ENCODE data around the gene KCNJ16. TPM values are rescaled to one million over a fixed set of nuclear protein-coding genes. Genes with fewer than 3 reads are reported as not detected.

KCNJ16 gene
- total RNA-seq, 1 donor from 2014 or later, result not detected

GRCh38 chr17:70059649-70060048, 15.4 kb upstream of the KCNJ16 start:
- DNase-seq (ENCODE audit: missing footprints) (no peak), ATAC-seq (no peak)
- intact Hi-C loops (cut with DNase I), result no loop called here

DNA sequence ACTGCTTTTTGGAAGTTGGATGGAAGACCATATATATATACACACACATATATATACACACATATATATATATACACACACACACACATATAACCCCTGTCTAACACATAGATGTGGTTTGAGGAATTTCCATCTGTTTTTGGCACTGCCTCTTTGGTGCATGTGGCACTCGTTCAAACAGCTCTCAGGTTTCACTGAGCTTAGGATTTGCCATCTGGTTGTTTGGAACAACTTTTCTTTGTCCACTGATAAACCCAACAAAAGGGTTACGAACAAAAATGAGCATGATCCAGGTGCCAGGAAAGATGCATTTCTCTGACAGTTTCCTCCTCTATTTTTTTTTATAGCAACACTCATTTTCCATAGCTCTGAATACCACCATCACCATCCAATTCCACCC, 14.6 kb upstream of the KCNJ16 start:
- ATAC-seq (no peak), DNase-seq (ENCODE audit: missing footprints) (no peak)
- intact Hi-C loops (cut with DNase I), result no loop called here

DNA sequence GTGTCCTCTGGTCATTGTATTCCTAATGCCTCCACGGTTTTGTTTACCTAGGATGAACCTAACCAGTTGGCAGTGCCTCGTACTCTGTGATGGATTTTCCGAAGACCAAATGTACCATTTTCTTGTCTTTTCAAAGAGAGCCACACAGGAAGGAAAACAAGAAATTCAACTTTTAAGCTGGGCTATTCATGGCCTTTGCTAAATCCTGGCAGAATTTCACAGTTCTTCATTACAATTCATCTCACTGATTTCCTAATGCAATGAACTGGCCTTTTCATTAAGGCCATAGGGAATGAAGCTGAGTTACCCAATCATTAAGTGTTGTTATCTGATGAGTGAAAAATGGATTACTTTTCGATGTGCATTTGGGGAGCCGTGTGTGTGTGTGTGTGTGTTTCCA, 7.9 kb upstream of the KCNJ16 start:
- ATAC-seq (no peak), DNase-seq (ENCODE audit: missing footprints) (no peak)
- intact Hi-C loops (cut with DNase I), result no loop called here

- DNase-seq (ENCODE audit: missing footprints), result no peak
- intact Hi-C loops (cut with DNase I), result no loop called here
- ATAC-seq, result no peak
These were observed 4.6 kb upstream of the KCNJ16 start for GRCh38 chr17:70070305-70071027.

DNA sequence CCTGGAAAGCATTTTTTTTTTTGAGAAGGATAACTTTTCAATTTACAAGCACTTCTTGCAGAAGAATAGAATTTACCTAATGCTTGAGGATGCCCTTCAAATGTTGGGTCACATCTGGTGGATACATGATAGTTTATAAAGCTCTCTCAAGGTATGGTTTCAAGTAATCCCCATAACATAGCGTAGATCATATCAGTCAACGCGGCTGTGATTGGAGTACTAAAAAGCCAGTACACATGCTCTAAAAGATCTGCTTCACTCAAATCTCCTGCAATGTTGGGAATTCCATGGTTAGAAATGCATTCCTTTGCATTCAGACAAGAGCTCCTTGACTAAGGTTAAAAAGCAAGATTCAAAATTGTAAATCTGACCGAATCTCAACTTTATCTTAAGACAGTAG, 3.9 kb upstream of the KCNJ16 start:
- intact Hi-C loops (cut with DNase I), result no loop called here
- DNase-seq (ENCODE audit: missing footprints), result no peak
- no peak for ATAC-seq

DNA sequence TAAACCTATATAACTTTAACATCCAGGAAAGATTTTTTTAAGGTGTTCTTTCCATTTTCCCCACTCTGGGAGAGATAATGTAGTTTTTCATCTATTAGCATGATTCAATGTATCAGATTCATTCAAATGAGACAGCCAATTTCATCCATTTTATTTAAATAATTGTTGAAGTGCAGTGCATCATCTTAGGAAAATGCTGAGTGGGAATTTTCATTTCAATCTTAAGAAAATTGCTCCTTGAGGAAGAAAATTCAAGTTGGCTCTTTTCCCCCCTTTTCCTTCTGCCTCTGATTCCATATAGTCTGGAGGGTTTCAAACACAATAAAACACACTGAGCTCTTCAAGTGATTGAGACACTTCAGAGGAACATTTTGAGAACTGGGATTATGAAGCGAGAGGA, 3.4 kb upstream of the KCNJ16 start:
- DNase-seq (ENCODE audit: missing footprints) (no peak), ATAC-seq (no peak)
- intact Hi-C loops (cut with DNase I), result no loop called here

GRCh38 chr17:70072546-70073309, 2.3 kb upstream of the KCNJ16 start:
- no peak for DNase-seq (ENCODE audit: missing footprints)
- no peak for ATAC-seq
- intact Hi-C loops (cut with DNase I), result no loop called here

DNA sequence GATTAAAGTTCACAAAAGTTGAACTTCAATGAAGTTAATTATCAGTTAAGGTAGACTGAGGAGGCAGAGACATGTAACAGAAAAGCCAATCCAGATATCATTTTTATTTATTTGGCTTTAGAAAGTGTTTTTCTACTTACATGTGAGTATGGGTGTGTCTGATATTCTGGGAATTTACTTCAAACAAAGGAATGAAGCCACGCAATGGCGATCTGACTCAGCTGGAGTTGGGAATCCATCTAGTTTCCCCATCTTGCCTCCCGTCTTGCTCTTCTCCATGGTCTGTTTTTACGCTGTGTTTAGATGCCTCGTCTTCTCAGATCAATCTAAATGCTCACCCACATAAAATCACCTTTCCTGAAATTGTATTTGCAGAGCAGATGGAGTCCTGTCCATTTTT, 1.7 kb upstream of the KCNJ16 start:
- DNase-seq (ENCODE audit: missing footprints), result no peak
- intact Hi-C loops (cut with DNase I), result no loop called here
- no peak for ATAC-seq

GRCh38 chr17:70073799-70074198, 1.2 kb upstream of the KCNJ16 start:
- no peak for ATAC-seq

DNA sequence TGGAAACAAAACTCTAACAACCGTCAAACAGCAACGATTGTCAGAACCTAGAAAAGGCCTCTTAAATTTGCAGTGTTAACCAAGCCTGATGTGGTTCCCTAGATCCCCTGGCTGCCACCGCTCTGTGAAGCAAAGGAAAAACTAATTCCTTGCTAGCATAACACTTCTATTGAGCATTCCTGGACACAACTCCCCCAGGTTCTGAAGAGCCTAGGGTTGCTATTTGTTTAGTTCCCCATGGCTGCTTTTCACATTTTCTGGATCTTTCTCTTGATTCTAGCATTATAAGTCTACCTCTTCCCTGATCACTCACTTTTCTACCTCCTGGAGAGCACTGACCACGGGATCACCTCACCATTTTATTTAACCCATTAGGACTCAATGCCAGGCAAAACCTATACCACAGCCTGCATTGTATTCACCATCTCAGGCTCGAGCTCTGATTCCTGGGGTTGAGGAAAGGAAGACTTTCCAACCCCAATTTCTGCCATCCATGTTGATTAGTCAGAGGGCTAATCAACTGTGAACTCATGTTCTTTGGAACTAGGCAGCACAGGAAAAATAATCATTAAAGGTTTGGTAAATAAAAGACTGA, 692 bp upstream of the KCNJ16 start:
- ATAC-seq, result no peak
- intact Hi-C loops (cut with DNase I), result no loop called here
- no peak for DNase-seq (ENCODE audit: missing footprints)

More at GRCh38 chr17:70073799-70074198, 1.2 kb upstream of the KCNJ16 start:
- intact Hi-C loops (cut with DNase I), result no loop called here
- no peak for DNase-seq (ENCODE audit: missing footprints)

DNA sequence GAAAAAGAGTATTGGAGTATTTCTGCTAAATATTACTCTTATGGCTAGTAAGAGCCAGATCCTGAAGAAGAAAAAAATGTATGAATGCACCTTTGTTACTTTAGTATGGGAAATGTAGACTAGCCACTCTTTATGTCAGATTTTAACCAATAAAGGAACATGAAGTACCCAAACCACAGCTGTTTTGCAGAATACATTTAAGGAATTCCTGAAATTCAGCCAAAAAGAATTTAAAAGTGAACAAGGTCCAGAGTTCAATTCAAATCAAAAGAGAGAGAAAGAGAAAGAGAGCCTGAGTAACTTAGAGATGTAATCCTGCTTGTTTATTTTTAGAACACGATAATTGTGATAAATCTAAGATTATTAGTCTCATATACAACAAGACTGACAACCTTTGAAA, 1.2 kb downstream of the KCNJ16 start:
- ATAC-seq (no peak), DNase-seq (ENCODE audit: missing footprints) (no peak)
- intact Hi-C loops (cut with DNase I), result no loop called here

DNA sequence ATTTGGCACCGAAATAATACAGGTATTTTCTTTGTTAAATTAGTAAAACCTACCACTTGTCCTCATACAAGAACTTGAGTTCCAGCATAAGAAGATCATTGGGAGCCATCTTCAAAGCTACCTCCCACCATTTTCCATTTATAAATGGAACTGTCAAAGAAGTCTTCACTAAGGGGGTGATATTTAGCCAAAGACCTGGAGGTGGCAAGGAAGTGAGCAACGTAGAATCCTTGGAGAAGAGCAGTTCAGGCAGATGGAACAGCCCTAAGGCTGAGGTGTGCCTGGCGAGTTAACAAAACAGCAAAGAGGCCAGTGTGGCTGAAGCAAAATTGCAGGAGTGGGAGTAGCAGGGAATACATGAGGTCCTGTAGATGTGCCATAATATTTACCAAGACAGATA, 1.8 kb downstream of the KCNJ16 start:
- intact Hi-C loops (cut with DNase I), result no loop called here
- DNase-seq (ENCODE audit: missing footprints) (no peak), ATAC-seq (no peak)

GRCh38 chr17:70078549-70078948, 3.5 kb downstream of the KCNJ16 start:
- DNase-seq (ENCODE audit: missing footprints), result no peak
- intact Hi-C loops (cut with DNase I), result no loop called here
- ATAC-seq, result no peak

GRCh38 chr17:70078994-70079531, 4.0 kb downstream of the KCNJ16 start:
- DNase-seq (ENCODE audit: missing footprints) (no peak), ATAC-seq (no peak)
- intact Hi-C loops (cut with DNase I), result no loop called here

- DNase-seq (ENCODE audit: missing footprints) (no peak), ATAC-seq (no peak)
- intact Hi-C loops (cut with DNase I), result no loop called here
These were observed 5.7 kb downstream of the KCNJ16 start for GRCh38 chr17:70080541-70081347.

GRCh38 chr17:70081885-70082284, 6.9 kb downstream of the KCNJ16 start:
- ATAC-seq, result no peak
- intact Hi-C loops (cut with DNase I), result no loop called here
- no peak for DNase-seq (ENCODE audit: missing footprints)

DNA sequence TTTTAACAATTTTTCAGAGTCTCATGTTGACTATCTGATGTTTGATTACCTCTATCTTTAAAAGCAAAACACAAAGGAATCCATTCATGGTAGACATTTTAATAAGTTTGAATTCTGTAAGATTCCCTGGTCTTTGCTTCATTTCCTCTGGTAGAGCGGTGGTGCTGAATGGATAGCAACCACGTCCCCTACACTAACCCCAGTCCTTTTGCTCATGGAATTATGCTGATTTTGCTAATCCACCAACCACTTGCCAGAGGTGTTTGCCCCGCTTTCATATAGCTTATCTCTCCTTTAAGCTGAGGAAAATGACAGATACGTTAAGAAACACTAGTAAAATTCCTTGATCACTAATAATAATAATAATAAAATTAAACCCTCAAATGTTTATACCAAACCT, 9.5 kb downstream of the KCNJ16 start:
- DNase-seq (ENCODE audit: missing footprints) (no peak), ATAC-seq (no peak)
- intact Hi-C loops (cut with DNase I), result no loop called here

- ATAC-seq (no peak), DNase-seq (ENCODE audit: missing footprints) (no peak)
- intact Hi-C loops (cut with DNase I), result no loop called here
These were observed 11.5 kb downstream of the KCNJ16 start for GRCh38 chr17:70086516-70086915.

GRCh38 chr17:70089513-70090148, 14.6 kb downstream of the KCNJ16 start:
- ATAC-seq, result no peak
- intact Hi-C loops (cut with DNase I), result no loop called here
- no peak for DNase-seq (ENCODE audit: missing footprints)
